GM12801 (cell line): ENCODE results near the gene RXRG.

Experiments
- CTCF ChIP-seq: IDR thresholded peaks from one replicate; pipeline ENCODE4 v1.5.1; 2011; ENCODE audit warnings: control low read depth; ENCODE audit not compliant: insufficient read length; ENCODE audit errors: extremely low read depth

RXRG gene

GRCh38 chr1:165436994-165437393 lies 7.9 kb downstream of the RXRG start:
- TF ChIP-seq CTCF: no peak

GRCh38 chr1:165435801-165436200 lies 9.1 kb downstream of the RXRG start:
- TF ChIP-seq CTCF: no peak

- no peak for TF ChIP-seq CTCF
Measured at GRCh38 chr1:165434281-165434680, 10.6 kb downstream of the RXRG start.

DNA sequence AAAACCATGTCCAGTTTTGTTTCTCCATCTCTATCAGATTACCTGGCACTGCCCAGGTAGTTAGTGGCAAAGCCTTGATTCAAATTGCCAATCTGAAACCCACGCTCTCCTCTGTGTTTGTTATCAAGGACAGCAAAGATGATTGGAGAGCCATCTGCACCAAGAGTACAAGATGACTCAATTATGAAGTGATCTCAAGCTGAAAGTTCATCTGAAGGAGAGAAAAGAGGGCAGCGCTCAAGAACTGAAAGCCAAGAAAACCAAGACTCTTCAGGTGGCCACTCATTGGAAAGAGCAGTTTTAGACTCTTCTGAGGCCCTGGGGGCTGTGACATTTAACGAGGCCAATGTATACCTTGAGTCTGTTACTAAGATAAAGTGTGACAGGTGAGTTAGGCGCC lies 13.8 kb downstream of the RXRG start:
- no peak for TF ChIP-seq CTCF

- TF ChIP-seq CTCF: no peak
Measured at GRCh38 chr1:165426745-165427144, 18.2 kb downstream of the RXRG start.

DNA sequence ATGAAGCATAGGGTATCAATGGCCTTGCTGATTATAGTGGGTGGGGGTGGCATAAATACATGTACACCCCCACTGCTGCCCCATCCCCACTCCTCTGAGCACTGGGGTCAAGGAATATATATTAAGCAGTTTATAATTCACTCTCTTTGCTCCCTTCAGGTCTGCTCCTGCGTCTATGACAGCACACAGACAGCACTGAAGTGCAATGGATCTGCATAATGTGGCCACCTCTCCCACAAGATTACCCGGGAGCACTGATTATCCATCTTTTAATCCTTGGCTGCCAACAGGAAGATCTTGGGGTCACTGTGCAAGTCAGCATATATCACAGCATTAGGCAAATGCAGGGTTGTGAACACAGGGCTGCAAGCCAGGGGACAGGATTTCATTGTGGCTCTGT lies 19.3 kb downstream of the RXRG start:
- TF ChIP-seq CTCF: no peak

DNA sequence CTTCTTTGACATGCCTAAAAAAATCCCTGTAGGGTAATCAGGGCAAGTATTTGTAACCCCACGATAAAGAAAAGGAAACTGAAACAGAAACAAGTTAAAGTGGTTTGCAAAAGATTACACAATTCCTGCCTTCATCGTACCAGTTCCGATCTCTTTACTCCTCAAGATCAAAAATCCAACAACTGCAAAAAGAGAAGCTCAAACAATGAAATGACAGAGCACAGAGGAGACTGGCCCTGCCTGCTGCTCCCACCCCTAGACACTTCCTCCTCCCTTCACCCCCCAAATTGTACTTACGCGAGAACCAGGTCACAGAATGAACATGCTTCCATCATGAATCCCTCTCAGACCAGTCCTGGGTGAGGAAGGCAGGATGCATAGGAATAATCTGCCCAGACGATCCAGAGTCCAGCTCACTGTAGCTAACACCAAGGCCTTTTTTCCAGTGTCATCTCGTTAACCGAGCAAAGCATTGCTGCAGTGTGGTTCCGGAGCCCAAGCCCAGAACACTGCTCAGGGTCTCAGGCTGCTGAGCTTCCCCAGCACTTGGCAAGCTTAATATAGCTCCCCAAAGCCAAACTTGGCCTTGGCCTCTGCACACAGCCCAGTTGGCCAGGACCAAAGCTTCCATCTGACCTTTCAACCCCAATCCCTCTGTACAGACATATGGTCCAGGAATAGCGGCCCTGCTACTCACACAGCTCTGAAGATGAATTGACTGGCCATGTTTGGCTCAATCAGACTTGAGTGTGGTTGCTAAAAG lies 20.3 kb downstream of the RXRG start:
- no peak for TF ChIP-seq CTCF

DNA sequence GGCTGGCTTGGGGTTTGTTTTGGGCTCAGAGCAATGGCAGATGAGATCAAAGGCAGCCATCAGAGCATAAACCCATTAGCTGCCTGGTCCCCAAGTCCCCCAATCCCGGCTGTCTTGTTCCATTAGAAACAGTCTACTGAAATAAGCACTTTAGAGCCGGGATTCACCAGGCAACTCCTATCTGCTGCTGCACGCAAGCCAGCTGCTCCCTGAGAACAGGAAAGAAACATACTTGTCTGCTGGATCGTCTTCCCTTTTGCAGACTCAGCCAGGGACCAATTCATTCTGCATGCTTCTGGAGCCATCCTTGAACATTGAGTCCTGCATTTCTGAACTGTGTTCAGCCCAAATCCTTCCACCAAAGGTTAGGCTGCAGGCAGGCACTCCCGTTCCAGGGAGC lies 21.8 kb downstream of the RXRG start:
- TF ChIP-seq CTCF: no peak
